ENCODE results near the gene SLBP. TPM values are rescaled to one million over a fixed set of nuclear protein-coding genes. Genes with fewer than 3 reads are reported as not detected.

The SLBP gene
- total and polyA plus RNA-seq, 2 of the 8 experiments (the other 6 are each of a cell fraction or from before 2014, with no cell fraction given), result 44.1 to 49.0 TPM

GRCh38 chr4:1656986-1657385 lies 55.1 kb downstream of the SLBP start:
- H3K36me3 ChIP-seq (ENCODE audit: control insufficient read depth in 2 of 4, insufficient read depth in 4 of 4, low read length in 3 of 4), result no peaks in the 10 kb centered on the region; a peak in 1 of 8 replicates
- no peak overlapping the region for H4K91ac ChIP-seq (replicated peaks; ENCODE audit: insufficient read length, low read length)
- ChIA-PET POLR2A (ENCODE audit: partially characterized antibody) (no interaction called here), CTCF (ENCODE audit: partially characterized antibody) (interaction anchor here (1.2 to 2.6 kb wide), 2 partner anchors 12 to 27 kb away, joined by 3 to 9 read pairs; no protein-coding TSS in a partner anchor)
- no peak overlapping the region for H3K4me2 ChIP-seq (ENCODE audit: insufficient read depth in 1 of 2, low read depth in 2 of 2, low read length in 2 of 2)
- H3K4me3 ChIP-seq (ENCODE audit: extremely low read depth in 1 of 4, insufficient read depth in 2 of 4, low read depth in 3 of 4, low read length in 4 of 4), result no peak overlapping the region
- no peak overlapping the region for H2BK20ac ChIP-seq (ENCODE audit: low read length)
- no peak overlapping the region for H2BK5ac ChIP-seq (ENCODE audit: low read depth, low read length)
- H3K9me3 ChIP-seq (ENCODE audit: insufficient read depth in 2 of 2, low read depth in 1 of 2, low read length in 1 of 2), result peaks cover 0 to 1% of the 10 kb centered on the region in 2 experiments; a peak in 1 of 4 replicates
- FAIRE-seq (no peak), DNase-seq (ENCODE audit: low read depth in 1 of 2, low spot score in 2 of 2) (no peak)
- no peak overlapping the region for H3K27ac ChIP-seq (ENCODE audit: low read depth, low read length)
- WGBS, 2 experiments (ENCODE audit: extremely low coverage in 1 of 2, insufficient coverage in 1 of 2, insufficient read length in 1 of 2, insufficient replicate concordance in 2 of 2, low coverage in 1 of 2, low lambda C conversion rate in 2 of 2, missing lambda C conversion rate in 1 of 2), result 95% methylated on average over 17 of the region's 19 CpGs; no CpG with 5 or more reads in 1 of the 2 experiments
- H2BK12ac ChIP-seq (ENCODE audit: low read depth, low read length), result no peak overlapping the region
- H3K79me1 ChIP-seq (ENCODE audit: low read depth, low read length), result no peaks in the 10 kb centered on the region
- H2AFZ ChIP-seq (ENCODE audit: low read length), result no peak overlapping the region
- peaks cover 0 to 10% of the 10 kb centered on the region in 2 experiments for H4K20me1 ChIP-seq (replicated peaks in 1 of 2; ENCODE audit: control insufficient read depth in 1 of 2, insufficient read depth in 2 of 2, low read length in 2 of 2)
- no peak overlapping the region for H3K14ac ChIP-seq (ENCODE audit: insufficient read length)
- H3K27me3 ChIP-seq (replicated peaks in 1 of 4; ENCODE audit: control insufficient read depth in 3 of 4, extremely low read depth in 1 of 4, insufficient read depth in 3 of 4, low read length in 3 of 4), result no peaks in the 10 kb centered on the region
- H2BK15ac ChIP-seq (ENCODE audit: low read length), result no peak overlapping the region
- no peak overlapping the region for H3K56ac ChIP-seq (replicated peaks; ENCODE audit: insufficient read length, low read depth, low read length)
- H4K5ac ChIP-seq (ENCODE audit: insufficient read length, low read depth, low read length), result no peak overlapping the region
- H3K23me2 ChIP-seq (ENCODE audit: low read depth, low read length), result peaks cover 10% of the 10 kb centered on the region; the same call in 1 of the 2 replicates
- no peak overlapping the region for H3K9ac ChIP-seq (replicated peaks in 1 of 4; ENCODE audit: extremely low read depth in 1 of 4, low read depth in 3 of 4, low read length in 3 of 4)
- no peak overlapping the region for H3K18ac ChIP-seq (ENCODE audit: extremely low read depth, low read length)
- peak overlapping the region; percentile 79; the same call in 1 of the 2 replicates for H4K8ac ChIP-seq (ENCODE audit: extremely low read depth, insufficient read depth, low read length)
- no peak overlapping the region for H2AK5ac ChIP-seq (ENCODE audit: low read depth, low read length)
- H3K23ac ChIP-seq (ENCODE audit: insufficient read length), result no peak overlapping the region
- no peak overlapping the region for H2BK120ac ChIP-seq (replicated peaks; ENCODE audit: low read depth, low read length)
- H3K79me2 ChIP-seq (ENCODE audit: control insufficient read depth in 1 of 2, insufficient read depth in 2 of 2, low read length in 2 of 2), result no peaks in the 10 kb centered on the region
- peaks cover 0 to 3% (median 2%) of the 10 kb centered on the region in 4 experiments; a peak in 2 of 7 replicates for H3K4me1 ChIP-seq (replicated peaks in 1 of 4; ENCODE audit: control insufficient read depth in 3 of 4, insufficient read depth in 4 of 4, low read length in 3 of 4)
- H3K4ac ChIP-seq (replicated peaks; ENCODE audit: insufficient read length, low read depth, low read length), result no peak overlapping the region
- TF ChIP-seq GABPA (IDR thresholded peaks at IDR 0.05; ENCODE audit: borderline replicate concordance, insufficient read depth, low read length) (no peak), CTBP2 (IDR thresholded peaks at IDR 0.05; ENCODE audit: borderline replicate concordance, insufficient read depth, insufficient read length, low read length) (no peak), BACH1 (IDR thresholded peaks at IDR 0.05; ENCODE audit: low read length) (no peak), KDM4A (IDR thresholded peaks at IDR 0.05; ENCODE audit: low read depth, low read length, severe bottlenecking) (no peak)

Measured in H1 (cell line).